Central memory CD8-positive, alpha-beta T cell (primary cell): ENCODE measurements around the gene TMOD2.

Experiments used
- ATAC-seq: fragments of 150-1000 bp; cut with Tn5 transposase; replicated peaks from 2 replicates; pipeline ENCODE4 v1.10.0; 2022; ENCODE audit warnings: mild to moderate bottlenecking, moderate FRiP score, moderate number of reproducible peaks; ENCODE audit not compliant: poor library complexity, severe bottlenecking; ENCODE audit errors: extremely low read depth
- DNase-seq, 2 donors: peaks; one replicate each; pipeline ENCODE4 v3.0.0; 2021; ENCODE audit warnings: low spot score in 2 of 2
- H3K27ac Mint-ChIP-seq: one replicate; pipeline ENCODE4 v1.8.0; 2022; ENCODE audit warnings: low read depth, mild to moderate bottlenecking, moderate library complexity, mixed read lengths
- H3K27me3 Mint-ChIP-seq: one replicate; pipeline ENCODE4 v1.8.0; 2022; ENCODE audit warnings: mixed read lengths
- H3K36me3 Mint-ChIP-seq: one replicate; pipeline ENCODE4 v1.8.0; 2022; ENCODE audit warnings: mild to moderate bottlenecking, moderate library complexity, mixed read lengths; ENCODE audit not compliant: insufficient read depth
- H3K4me1 Mint-ChIP-seq: one replicate; pipeline ENCODE4 v1.8.0; 2022; ENCODE audit warnings: mixed read lengths
- H3K4me3 Mint-ChIP-seq: one replicate; pipeline ENCODE4 v1.8.0; 2022; ENCODE audit warnings: mild to moderate bottlenecking, moderate library complexity, mixed read lengths
- H3K9me3 Mint-ChIP-seq: one replicate; pipeline ENCODE4 v1.8.0; 2022; ENCODE audit warnings: mixed read lengths

Gene TMOD2

GRCh38 chr15:51793521-51794305, 42.3 kb downstream of the TMOD2 start:
- DNase-seq (no peak), ATAC-seq (no peak)
- Mint-ChIP-seq H3K4me3 (no peak overlapping the region), H3K27ac (no peak overlapping the region), H3K9me3 (no peaks in the 10 kb centered on the region), H3K4me1 (no peaks in the 10 kb centered on the region), H3K27me3 (no peaks in the 10 kb centered on the region), H3K36me3 (peaks cover 2% of the 10 kb centered on the region)

- no peaks in the 10 kb centered on the region for H3K4me1 Mint-ChIP-seq
- no peaks in the 10 kb centered on the region for H3K27me3 Mint-ChIP-seq
- H3K9me3 Mint-ChIP-seq: no peaks in the 10 kb centered on the region
- peaks cover 13% of the 10 kb centered on the region for H3K36me3 Mint-ChIP-seq
- H3K27ac Mint-ChIP-seq: no peak overlapping the region
- ATAC-seq: no peak
- H3K4me3 Mint-ChIP-seq: no peak overlapping the region
- no peak for DNase-seq
These were observed 45.5 kb downstream of the TMOD2 start for GRCh38 chr15:51796847-51797401.

GRCh38 chr15:51798281-51798680, 46.9 kb downstream of the TMOD2 start:
- Mint-ChIP-seq H3K27me3 (no peaks in the 10 kb centered on the region), H3K36me3 (peaks cover 18% of the 10 kb centered on the region), H3K27ac (peak overlapping the region; percentile 38), H3K4me1 (no peaks in the 10 kb centered on the region), H3K9me3 (no peaks in the 10 kb centered on the region), H3K4me3 (no peak overlapping the region)
- DNase-seq: no peak
- no peak for ATAC-seq

GRCh38 chr15:51799282-51800252, 48.2 kb downstream of the TMOD2 start:
- Mint-ChIP-seq H3K4me3 (no peak overlapping the region), H3K4me1 (no peaks in the 10 kb centered on the region), H3K36me3 (peaks cover 21% of the 10 kb centered on the region), H3K9me3 (no peaks in the 10 kb centered on the region), H3K27ac (no peak overlapping the region), H3K27me3 (no peaks in the 10 kb centered on the region)
- no peak for DNase-seq
- ATAC-seq: no peak

- DNase-seq: no peak
- Mint-ChIP-seq H3K27ac (no peak overlapping the region), H3K9me3 (no peaks in the 10 kb centered on the region), H3K36me3 (peaks cover 25% of the 10 kb centered on the region), H3K4me3 (no peak overlapping the region), H3K4me1 (no peaks in the 10 kb centered on the region), H3K27me3 (no peaks in the 10 kb centered on the region)
- ATAC-seq: no peak
These were observed 50.0 kb downstream of the TMOD2 start for GRCh38 chr15:51801391-51801835.

GRCh38 chr15:51802593-51802992, 51.2 kb downstream of the TMOD2 start:
- H3K36me3 Mint-ChIP-seq: peaks cover 32% of the 10 kb centered on the region
- no peak overlapping the region for H3K4me3 Mint-ChIP-seq
- DNase-seq: no peak
- no peaks in the 10 kb centered on the region for H3K4me1 Mint-ChIP-seq
- no peaks in the 10 kb centered on the region for H3K9me3 Mint-ChIP-seq
- ATAC-seq: no peak
- no peaks in the 10 kb centered on the region for H3K27me3 Mint-ChIP-seq
- H3K27ac Mint-ChIP-seq: no peak overlapping the region

GRCh38 chr15:51803965-51804364, 52.6 kb downstream of the TMOD2 start:
- H3K27me3 Mint-ChIP-seq: no peaks in the 10 kb centered on the region
- ATAC-seq (no peak), DNase-seq (no peak)
- H3K4me3 Mint-ChIP-seq: no peak overlapping the region
- H3K36me3 Mint-ChIP-seq: peaks cover 34% of the 10 kb centered on the region
- no peak overlapping the region for H3K27ac Mint-ChIP-seq
- H3K9me3 Mint-ChIP-seq: no peaks in the 10 kb centered on the region
- no peaks in the 10 kb centered on the region for H3K4me1 Mint-ChIP-seq

- no peaks in the 10 kb centered on the region for H3K9me3 Mint-ChIP-seq
- no peak overlapping the region for H3K27ac Mint-ChIP-seq
These were observed 54.7 kb downstream of the TMOD2 start for GRCh38 chr15:51806123-51806522.

GRCh38 chr15:51809457-51809856, 58.1 kb downstream of the TMOD2 start:
- H3K9me3 Mint-ChIP-seq: no peaks in the 10 kb centered on the region
- DNase-seq (no peak), ATAC-seq (no peak)
- H3K4me1 Mint-ChIP-seq: no peaks in the 10 kb centered on the region
- H3K36me3 Mint-ChIP-seq: peaks cover 18% of the 10 kb centered on the region
- H3K27me3 Mint-ChIP-seq: no peaks in the 10 kb centered on the region
- no peak overlapping the region for H3K27ac Mint-ChIP-seq
- H3K4me3 Mint-ChIP-seq: no peak overlapping the region

More at GRCh38 chr15:51806123-51806522, 54.7 kb downstream of the TMOD2 start:
- no peaks in the 10 kb centered on the region for H3K27me3 Mint-ChIP-seq
- no peak overlapping the region for H3K4me3 Mint-ChIP-seq
- no peaks in the 10 kb centered on the region for H3K4me1 Mint-ChIP-seq
- ATAC-seq (no peak), DNase-seq (no peak)
- peaks cover 29% of the 10 kb centered on the region for H3K36me3 Mint-ChIP-seq

- Mint-ChIP-seq H3K9me3 (no peaks in the 10 kb centered on the region), H3K4me3 (no peak overlapping the region), H3K27me3 (no peaks in the 10 kb centered on the region), H3K36me3 (peaks cover 8% of the 10 kb centered on the region), H3K4me1 (no peaks in the 10 kb centered on the region), H3K27ac (no peak overlapping the region)
- ATAC-seq (no peak), DNase-seq (no peak)
These were observed 61.2 kb downstream of the TMOD2 start for GRCh38 chr15:51812598-51812997.

GRCh38 chr15:51814606-51815005, 63.2 kb downstream of the TMOD2 start:
- Mint-ChIP-seq H3K4me1 (no peaks in the 10 kb centered on the region), H3K9me3 (peaks cover 3% of the 10 kb centered on the region), H3K36me3 (peaks cover 5% of the 10 kb centered on the region), H3K4me3 (no peak overlapping the region), H3K27me3 (no peaks in the 10 kb centered on the region), H3K27ac (no peak overlapping the region)
- no peak for ATAC-seq
- no peak for DNase-seq

- peaks cover 20% of the 10 kb centered on the region for H3K9me3 Mint-ChIP-seq
- no peaks in the 10 kb centered on the region for H3K4me1 Mint-ChIP-seq
- no peak for ATAC-seq
- no peak overlapping the region for H3K27ac Mint-ChIP-seq
- peaks cover 5% of the 10 kb centered on the region for H3K36me3 Mint-ChIP-seq
- H3K4me3 Mint-ChIP-seq: no peak overlapping the region
- no peaks in the 10 kb centered on the region for H3K27me3 Mint-ChIP-seq
- no peak for DNase-seq
These were observed 65.2 kb downstream of the TMOD2 start for GRCh38 chr15:51816611-51817010.
